ENCODE measurements around the gene CCDC60.

Gene CCDC60

GRCh38 chr12:119334430-119335170 is at the start of gene CCDC60:
Gene CCDC60, plus strand, starts transcription at chr12:119334729. Its CDS starts 448 bp downstream, at chr12:119335177.
- TF ChIP-seq, protein P1, sequence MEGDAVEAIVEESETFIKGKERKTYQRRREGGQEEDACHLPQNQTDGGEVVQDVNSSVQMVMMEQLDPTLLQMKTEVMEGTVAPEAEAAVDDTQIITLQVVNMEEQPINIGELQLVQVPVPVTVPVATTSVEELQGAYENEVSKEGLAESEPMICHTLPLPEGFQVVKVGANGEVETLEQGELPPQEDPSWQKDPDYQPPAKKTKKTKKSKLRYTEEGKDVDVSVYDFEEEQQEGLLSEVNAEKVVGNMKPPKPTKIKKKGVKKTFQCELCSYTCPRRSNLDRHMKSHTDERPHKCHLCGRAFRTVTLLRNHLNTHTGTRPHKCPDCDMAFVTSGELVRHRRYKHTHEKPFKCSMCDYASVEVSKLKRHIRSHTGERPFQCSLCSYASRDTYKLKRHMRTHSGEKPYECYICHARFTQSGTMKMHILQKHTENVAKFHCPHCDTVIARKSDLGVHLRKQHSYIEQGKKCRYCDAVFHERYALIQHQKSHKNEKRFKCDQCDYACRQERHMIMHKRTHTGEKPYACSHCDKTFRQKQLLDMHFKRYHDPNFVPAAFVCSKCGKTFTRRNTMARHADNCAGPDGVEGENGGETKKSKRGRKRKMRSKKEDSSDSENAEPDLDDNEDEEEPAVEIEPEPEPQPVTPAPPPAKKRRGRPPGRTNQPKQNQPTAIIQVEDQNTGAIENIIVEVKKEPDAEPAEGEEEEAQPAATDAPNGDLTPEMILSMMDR (conservative IDR thresholded peaks at IDR 0.05; ENCODE audit: low read depth, low read length) = no peak
- Histone ChIP-seq H3K4me2 (no peak within 1 kb of the TSS), H3K9ac (no peak within 1 kb of the TSS), H3K36me3 (ENCODE audit: insufficient read depth) (no peaks in the 10 kb centered on the region), H3K27ac (no peak within 1 kb of the TSS), H2AFZ (ENCODE audit: low read depth) (no peak within 1 kb of the TSS), H3K4me1 (ENCODE audit: low read depth, poor library complexity, severe bottlenecking) (no peaks in the 10 kb centered on the region), H3K79me2 (ENCODE audit: insufficient read depth, low read depth) (no peaks in the 10 kb centered on the region), H3K27me3 (ENCODE audit: insufficient read depth, low read depth) (no peaks in the 10 kb centered on the region), H3K4me3 (IDR thresholded peaks at IDR 0.05; ENCODE audit: insufficient read depth, low read depth, low read length) (no peak within 1 kb of the TSS), H4K20me1 (ENCODE audit: insufficient read depth) (no peaks in the 10 kb centered on the region)

DNA sequence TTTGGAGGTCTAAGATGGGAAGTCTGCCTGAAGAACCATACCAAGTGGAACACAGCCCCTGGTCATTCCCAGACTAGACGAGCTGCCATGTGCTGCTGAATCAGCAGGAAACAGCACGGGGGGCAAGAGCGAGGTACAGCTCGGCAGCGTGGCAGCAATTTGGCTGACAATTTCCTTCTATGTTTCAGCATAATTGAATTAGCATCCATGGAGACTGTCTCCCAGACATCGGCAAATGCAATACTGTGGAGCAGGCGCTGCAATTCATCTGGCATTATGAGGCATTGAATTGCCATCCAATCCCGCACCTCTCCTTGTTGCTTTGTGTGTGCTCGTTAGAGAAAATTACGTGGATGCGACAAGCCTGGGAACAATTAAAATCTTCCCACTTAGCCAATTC is 46.0 kb upstream of the CCDC60 start:
- Histone ChIP-seq H4K20me1 (ENCODE audit: insufficient read depth) (no peaks in the 10 kb centered on the region), H3K79me2 (ENCODE audit: insufficient read depth, low read depth) (no peaks in the 10 kb centered on the region), H3K4me2 (no peak overlapping the region), H3K4me1 (ENCODE audit: low read depth, poor library complexity, severe bottlenecking) (no peaks in the 10 kb centered on the region), H2AFZ (ENCODE audit: low read depth) (no peak overlapping the region), H3K9ac (no peak overlapping the region), H3K27ac (no peak overlapping the region), H3K36me3 (ENCODE audit: insufficient read depth) (no peaks in the 10 kb centered on the region), H3K4me3 (IDR thresholded peaks at IDR 0.05; ENCODE audit: insufficient read depth, low read depth, low read length) (no peak overlapping the region), H3K27me3 (ENCODE audit: insufficient read depth, low read depth) (no peaks in the 10 kb centered on the region)
- TF ChIP-seq, protein P1 (conservative IDR thresholded peaks at IDR 0.05; ENCODE audit: low read depth, low read length) = no peak

DNA sequence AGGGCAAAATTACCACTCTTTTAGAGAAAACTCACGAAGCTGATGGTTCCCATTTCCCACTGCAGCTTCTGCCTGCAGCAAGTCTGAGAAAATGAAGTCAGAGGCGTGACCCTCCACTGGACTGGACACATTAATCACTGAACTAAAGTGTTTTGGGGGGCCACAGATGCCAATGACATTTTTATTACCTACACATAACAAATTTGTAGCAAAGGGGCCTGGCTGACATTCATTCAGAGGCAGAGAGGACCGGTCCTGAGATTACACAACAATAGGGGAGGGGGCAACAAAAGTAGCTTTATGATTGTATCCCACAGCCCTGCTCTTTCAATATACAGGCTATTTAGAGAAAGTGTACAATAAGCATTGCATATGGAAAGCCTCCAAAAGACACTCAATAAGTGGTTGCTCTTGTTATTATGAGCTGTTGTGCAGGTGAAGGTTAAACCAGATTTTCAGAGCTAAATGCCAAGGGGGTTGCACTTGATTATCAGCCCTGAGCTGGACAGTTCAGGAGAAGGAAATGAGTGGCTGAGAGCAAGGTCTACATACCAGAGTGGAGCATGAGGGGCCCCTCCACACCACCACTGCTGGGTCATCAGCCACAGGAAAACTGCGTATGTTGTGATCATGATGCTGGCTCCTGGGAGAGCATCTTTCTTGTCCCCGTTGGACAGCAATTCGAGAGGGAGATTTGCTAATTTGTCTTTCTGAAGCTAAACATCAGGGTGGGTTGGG is 41.5 kb upstream of the CCDC60 start:
- Histone ChIP-seq H3K4me3 (IDR thresholded peaks at IDR 0.05; ENCODE audit: insufficient read depth, low read depth, low read length) (no peak overlapping the region), H3K4me2 (no peak overlapping the region), H3K79me2 (ENCODE audit: insufficient read depth, low read depth) (no peaks in the 10 kb centered on the region), H3K36me3 (ENCODE audit: insufficient read depth) (no peaks in the 10 kb centered on the region), H3K9ac (no peak overlapping the region), H3K27ac (no peak overlapping the region), H4K20me1 (ENCODE audit: insufficient read depth) (no peaks in the 10 kb centered on the region), H2AFZ (ENCODE audit: low read depth) (no peak overlapping the region), H3K4me1 (ENCODE audit: low read depth, poor library complexity, severe bottlenecking) (no peaks in the 10 kb centered on the region), H3K27me3 (ENCODE audit: insufficient read depth, low read depth) (no peaks in the 10 kb centered on the region)
- TF ChIP-seq, protein P1 (conservative IDR thresholded peaks at IDR 0.05; ENCODE audit: low read depth, low read length) = no peak

DNA sequence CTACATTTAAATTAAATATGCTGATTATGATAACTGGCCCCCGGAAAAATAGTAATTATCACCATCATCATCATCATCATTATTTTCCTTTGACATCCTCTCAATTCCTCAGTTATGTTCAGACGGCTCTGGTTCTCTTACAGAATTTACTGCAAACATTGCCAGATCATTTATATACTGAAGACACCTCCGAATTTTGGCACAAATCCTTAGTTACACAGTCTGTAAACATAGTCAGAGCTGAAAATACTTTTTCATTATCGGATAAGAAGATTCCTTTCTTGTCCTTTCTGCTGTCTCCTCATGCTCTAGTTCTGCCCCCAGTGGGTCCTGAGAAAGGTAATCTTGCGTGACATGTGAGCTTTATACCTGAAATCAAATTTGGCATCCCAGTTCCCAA is 40.3 kb upstream of the CCDC60 start:
- Histone ChIP-seq H3K9ac (no peak overlapping the region), H2AFZ (ENCODE audit: low read depth) (no peak overlapping the region), H3K4me1 (ENCODE audit: low read depth, poor library complexity, severe bottlenecking) (no peaks in the 10 kb centered on the region), H3K4me2 (no peak overlapping the region), H3K27ac (no peak overlapping the region), H3K36me3 (ENCODE audit: insufficient read depth) (no peaks in the 10 kb centered on the region), H4K20me1 (ENCODE audit: insufficient read depth) (no peaks in the 10 kb centered on the region), H3K27me3 (ENCODE audit: insufficient read depth, low read depth) (no peaks in the 10 kb centered on the region), H3K4me3 (IDR thresholded peaks at IDR 0.05; ENCODE audit: insufficient read depth, low read depth, low read length) (no peak overlapping the region), H3K79me2 (ENCODE audit: insufficient read depth, low read depth) (no peaks in the 10 kb centered on the region)
- TF ChIP-seq, protein P1 (conservative IDR thresholded peaks at IDR 0.05; ENCODE audit: low read depth, low read length) = no peak
